Measurements from ENCODE around the gene EPS8L3. TPM values are rescaled to one million over a fixed set of nuclear protein-coding genes. Genes with fewer than 3 reads are reported as not detected.
"Not testable (repeated sequence)": the region's sequence is repeated elsewhere in the genome, so short reads cannot be mapped to it uniquely, and the experiment has no call there.

The EPS8L3 gene
- total RNA-seq, 1 experiment from 2014 or later: 46.6 TPM

DNA sequence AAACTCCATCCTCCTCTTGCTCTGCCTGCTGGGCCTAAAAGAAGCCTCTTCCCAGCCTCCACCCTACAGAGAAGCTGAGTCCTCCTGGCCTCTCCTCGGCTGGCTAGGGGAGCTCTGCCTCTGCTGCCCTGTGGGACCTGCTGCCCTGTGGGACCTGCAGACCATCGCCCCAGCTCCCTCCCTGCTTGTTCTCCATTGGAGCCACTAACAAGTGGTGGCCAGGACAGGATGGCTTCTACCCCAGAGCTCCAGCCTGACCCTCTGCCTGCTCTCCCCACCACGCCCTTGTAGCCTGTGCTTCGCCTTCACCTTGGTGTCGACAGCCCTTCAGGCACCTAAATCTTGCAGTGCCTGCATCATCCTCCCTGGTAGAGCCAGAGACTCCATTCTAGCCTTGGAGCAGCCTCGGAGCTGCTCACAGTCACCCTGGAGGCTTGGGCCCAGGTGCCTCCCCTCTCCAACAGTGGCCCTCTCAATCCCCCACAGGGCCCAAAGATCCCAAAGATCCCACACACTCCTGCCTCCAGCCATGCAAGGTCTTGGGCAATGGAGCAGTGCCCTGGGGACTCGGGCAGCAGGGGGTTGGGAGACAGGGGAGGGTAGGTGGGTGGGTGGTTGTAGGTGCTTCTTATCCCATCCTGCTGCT is 3.0 kb downstream of the EPS8L3 start:
- BruUV-seq (replicated peaks): no TSS peak
- H3K4me3 Mint-ChIP-seq (ENCODE audit: low read depth, unreplicated experiment): no peak overlapping the region
- DNase-seq: no peak
- peaks cover 20% of the 10 kb centered on the region for H3K4me1 Mint-ChIP-seq (ENCODE audit: low read depth, unreplicated experiment)
- no peaks in the 10 kb centered on the region for H3K9me3 Mint-ChIP-seq (ENCODE audit: low read depth, unreplicated experiment)
- H3K36me3 Mint-ChIP-seq (ENCODE audit: insufficient read depth, unreplicated experiment): peaks cover 22% of the 10 kb centered on the region
- H3K27ac Mint-ChIP-seq (ENCODE audit: unreplicated experiment): no peak overlapping the region
- CTCF ChIA-PET: no interaction called here
- intact Hi-C loops (cut with micrococcal nuclease; ENCODE audit: unreplicated experiment): no loop called here
- TF ChIP-seq, protein P1, sequence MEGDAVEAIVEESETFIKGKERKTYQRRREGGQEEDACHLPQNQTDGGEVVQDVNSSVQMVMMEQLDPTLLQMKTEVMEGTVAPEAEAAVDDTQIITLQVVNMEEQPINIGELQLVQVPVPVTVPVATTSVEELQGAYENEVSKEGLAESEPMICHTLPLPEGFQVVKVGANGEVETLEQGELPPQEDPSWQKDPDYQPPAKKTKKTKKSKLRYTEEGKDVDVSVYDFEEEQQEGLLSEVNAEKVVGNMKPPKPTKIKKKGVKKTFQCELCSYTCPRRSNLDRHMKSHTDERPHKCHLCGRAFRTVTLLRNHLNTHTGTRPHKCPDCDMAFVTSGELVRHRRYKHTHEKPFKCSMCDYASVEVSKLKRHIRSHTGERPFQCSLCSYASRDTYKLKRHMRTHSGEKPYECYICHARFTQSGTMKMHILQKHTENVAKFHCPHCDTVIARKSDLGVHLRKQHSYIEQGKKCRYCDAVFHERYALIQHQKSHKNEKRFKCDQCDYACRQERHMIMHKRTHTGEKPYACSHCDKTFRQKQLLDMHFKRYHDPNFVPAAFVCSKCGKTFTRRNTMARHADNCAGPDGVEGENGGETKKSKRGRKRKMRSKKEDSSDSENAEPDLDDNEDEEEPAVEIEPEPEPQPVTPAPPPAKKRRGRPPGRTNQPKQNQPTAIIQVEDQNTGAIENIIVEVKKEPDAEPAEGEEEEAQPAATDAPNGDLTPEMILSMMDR (IDR thresholded peaks at IDR 0.05; ENCODE audit: unreplicated experiment): no peak
- H3K27me3 Mint-ChIP-seq (ENCODE audit: unreplicated experiment): no peaks in the 10 kb centered on the region

DNA sequence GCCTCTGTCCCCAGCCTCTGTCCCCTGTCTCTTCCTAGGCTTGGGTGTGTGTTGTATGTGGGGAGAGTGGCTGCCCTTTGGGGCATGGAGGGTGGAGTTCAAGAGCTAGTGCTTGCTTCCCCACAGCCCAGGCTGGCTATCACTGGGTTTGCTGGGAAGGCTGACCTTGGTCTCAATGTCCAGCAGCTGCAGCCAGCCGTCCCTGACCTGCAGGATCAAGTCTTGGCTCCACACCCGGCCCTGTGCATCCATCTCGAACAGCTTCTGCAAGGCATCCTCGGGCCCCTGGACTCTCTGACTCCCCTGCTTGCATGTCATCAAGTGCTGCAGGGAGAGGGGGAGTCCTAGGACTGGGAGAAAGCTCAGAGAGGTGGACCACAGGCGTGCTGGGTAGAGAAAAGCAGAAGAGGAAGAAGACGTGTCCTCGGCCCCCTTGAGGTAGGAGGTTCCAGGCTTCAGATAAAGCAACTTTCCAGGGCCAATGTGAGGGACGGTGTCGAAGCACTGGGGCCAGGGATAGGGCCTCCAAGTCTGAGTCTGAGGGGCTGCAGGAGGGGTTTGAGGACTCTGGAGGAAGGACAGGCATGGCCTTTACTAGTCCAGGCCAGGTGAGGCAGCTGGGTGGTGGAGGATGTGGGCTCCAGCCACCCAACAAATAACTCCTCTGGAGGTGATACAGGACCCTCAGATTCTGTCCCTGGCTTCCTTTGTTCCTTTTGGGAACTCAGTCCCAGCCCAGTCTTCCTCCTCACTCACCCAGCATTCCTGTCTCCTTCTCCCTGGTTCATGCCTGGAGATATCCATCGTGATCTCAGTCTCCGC is 4.0 kb downstream of the EPS8L3 start:
- TF ChIP-seq, protein P1 (IDR thresholded peaks at IDR 0.05; ENCODE audit: unreplicated experiment): no peak
- no peak for DNase-seq
- H3K9me3 Mint-ChIP-seq (ENCODE audit: low read depth, unreplicated experiment): no peaks in the 10 kb centered on the region
- no peak overlapping the region for H3K27ac Mint-ChIP-seq (ENCODE audit: unreplicated experiment)
- no peaks in the 10 kb centered on the region for H3K27me3 Mint-ChIP-seq (ENCODE audit: unreplicated experiment)
- CTCF ChIA-PET: no interaction called here
- peaks cover 20% of the 10 kb centered on the region for H3K4me1 Mint-ChIP-seq (ENCODE audit: low read depth, unreplicated experiment)
- no peak overlapping the region for H3K4me3 Mint-ChIP-seq (ENCODE audit: low read depth, unreplicated experiment)
- H3K36me3 Mint-ChIP-seq (ENCODE audit: insufficient read depth, unreplicated experiment): peaks cover 22% of the 10 kb centered on the region
- BruUV-seq (replicated peaks): no TSS peak
- intact Hi-C loops (cut with micrococcal nuclease; ENCODE audit: unreplicated experiment): no loop called here

- Mint-ChIP-seq H3K36me3 (ENCODE audit: insufficient read depth, unreplicated experiment) (peaks cover 11% of the 10 kb centered on the region), H3K27ac (ENCODE audit: unreplicated experiment) (no peak overlapping the region), H3K4me1 (ENCODE audit: low read depth, unreplicated experiment) (peaks cover 11% of the 10 kb centered on the region), H3K9me3 (ENCODE audit: low read depth, unreplicated experiment) (no peaks in the 10 kb centered on the region), H3K4me3 (ENCODE audit: low read depth, unreplicated experiment) (no peak overlapping the region), H3K27me3 (ENCODE audit: unreplicated experiment) (no peaks in the 10 kb centered on the region)
- BruUV-seq (replicated peaks): no TSS peak
- CTCF ChIA-PET: no interaction called here
- no peak for DNase-seq
- intact Hi-C loops (cut with micrococcal nuclease; ENCODE audit: unreplicated experiment): no loop called here
- TF ChIP-seq, protein P1 (IDR thresholded peaks at IDR 0.05; ENCODE audit: unreplicated experiment): no peak
Observed at GRCh38 chr1:109757936-109758786, 5.6 kb downstream of the EPS8L3 start.

GRCh38 chr1:109756848-109757521 is 6.7 kb downstream of the EPS8L3 start:
- intact Hi-C loops (cut with micrococcal nuclease; ENCODE audit: unreplicated experiment): no loop called here
- TF ChIP-seq, protein P1 (IDR thresholded peaks at IDR 0.05; ENCODE audit: unreplicated experiment): no peak
- no peaks in the 10 kb centered on the region for H3K9me3 Mint-ChIP-seq (ENCODE audit: low read depth, unreplicated experiment)
- no peaks in the 10 kb centered on the region for H3K4me1 Mint-ChIP-seq (ENCODE audit: low read depth, unreplicated experiment)
- DNase-seq: no peak
- H3K4me3 Mint-ChIP-seq (ENCODE audit: low read depth, unreplicated experiment): no peak overlapping the region
- BruUV-seq (replicated peaks): no TSS peak
- peaks cover 10% of the 10 kb centered on the region for H3K36me3 Mint-ChIP-seq (ENCODE audit: insufficient read depth, unreplicated experiment)
- H3K27me3 Mint-ChIP-seq (ENCODE audit: unreplicated experiment): no peaks in the 10 kb centered on the region
- CTCF ChIA-PET: interaction anchor here (0.5 kb wide), 1 partner anchor 511 kb away, joined by 3 read pairs; no protein-coding TSS in a partner anchor
- H3K27ac Mint-ChIP-seq (ENCODE audit: unreplicated experiment): no peak overlapping the region

DNA sequence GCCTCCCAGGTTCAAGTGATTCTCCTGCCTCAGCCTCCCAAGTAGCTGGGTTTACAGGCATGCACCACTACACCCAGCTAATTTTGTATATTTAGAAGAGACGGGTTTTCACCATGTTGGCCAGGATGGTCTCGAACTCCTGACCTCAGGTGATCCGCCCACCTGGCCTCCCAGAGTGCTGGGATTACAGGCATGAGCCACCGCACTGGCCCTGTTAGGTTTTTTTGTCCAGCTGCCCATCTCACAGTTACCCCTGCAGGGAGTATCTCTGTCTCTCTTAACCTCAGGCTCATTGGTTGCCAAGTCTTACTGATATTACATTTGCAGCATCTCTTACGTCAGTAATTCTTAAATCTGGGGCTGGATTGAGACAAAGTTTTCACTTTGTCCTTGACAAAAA is 7.4 kb downstream of the EPS8L3 start:
- intact Hi-C loops (cut with micrococcal nuclease; ENCODE audit: unreplicated experiment): not testable (repeated sequence)
- CTCF ChIA-PET: interaction anchor here (0.5 kb wide), 1 partner anchor 512 kb away, joined by 3 read pairs; no protein-coding TSS in a partner anchor

More for the DNA sequence above, 7.4 kb downstream of the EPS8L3 start:
- not testable (repeated sequence) for H3K27me3 Mint-ChIP-seq (ENCODE audit: unreplicated experiment); H3K4me3 Mint-ChIP-seq (ENCODE audit: low read depth, unreplicated experiment); H3K4me1 Mint-ChIP-seq (ENCODE audit: low read depth, unreplicated experiment); H3K27ac Mint-ChIP-seq (ENCODE audit: unreplicated experiment); DNase-seq; BruUV-seq (replicated peaks); H3K9me3 Mint-ChIP-seq (ENCODE audit: low read depth, unreplicated experiment)
- peaks cover 12% of the 10 kb centered on the region for H3K36me3 Mint-ChIP-seq (ENCODE audit: insufficient read depth, unreplicated experiment)
